ENCODE data around the gene D2HGDH. TPM values are rescaled to one million over a fixed set of nuclear protein-coding genes. Genes with fewer than 3 reads are reported as not detected.

Gene D2HGDH
- total and polyA plus RNA-seq, 2 donors from 2014 or later: 37.0 to 49.3 TPM

Other genes starting within 250 kb of the D2HGDH start
- gene STK25, start 226.0 kb upstream of the D2HGDH start, total RNA-seq: 151 TPM
- 119 TPM for gene STK25, start 226.0 kb upstream of the D2HGDH start, polyA plus RNA-seq (ENCODE audit: insufficient read depth, low read depth, low replicate concordance)
- 28.8 TPM for gene BOK, start 175.9 kb upstream of the D2HGDH start, total RNA-seq
- 22.9 TPM for gene BOK, start 175.9 kb upstream of the D2HGDH start, polyA plus RNA-seq (ENCODE audit: insufficient read depth, low read depth, low replicate concordance)
- gene THAP4, start 97.5 kb upstream of the D2HGDH start, total RNA-seq: 68.0 TPM
- 184 TPM for gene THAP4, start 97.5 kb upstream of the D2HGDH start, polyA plus RNA-seq (ENCODE audit: insufficient read depth, low read depth, low replicate concordance)
- 81.0 TPM for gene ATG4B, start 96.9 kb upstream of the D2HGDH start, total RNA-seq
- gene ATG4B, start 96.9 kb upstream of the D2HGDH start, polyA plus RNA-seq (ENCODE audit: insufficient read depth, low read depth, low replicate concordance): 56.6 TPM
- gene DTYMK, start 47.8 kb upstream of the D2HGDH start, total RNA-seq: 19.0 TPM
- 27.1 TPM for gene DTYMK, start 47.8 kb upstream of the D2HGDH start, polyA plus RNA-seq (ENCODE audit: insufficient read depth, low read depth, low replicate concordance)
- 27.3 TPM for gene ING5, start 32.6 kb upstream of the D2HGDH start, total RNA-seq
- gene ING5, start 32.6 kb upstream of the D2HGDH start, polyA plus RNA-seq (ENCODE audit: insufficient read depth, low read depth, low replicate concordance): 37.7 TPM
- gene GAL3ST2, start 42.2 kb downstream of the D2HGDH start, total RNA-seq: 0.19 TPM
- gene GAL3ST2, start 42.2 kb downstream of the D2HGDH start, polyA plus RNA-seq (ENCODE audit: insufficient read depth, low read depth, low replicate concordance): 0.39 TPM
- gene NEU4, start 74.6 kb downstream of the D2HGDH start, total RNA-seq: 0.76 TPM
- 2.8 TPM for gene NEU4, start 74.6 kb downstream of the D2HGDH start, polyA plus RNA-seq (ENCODE audit: insufficient read depth, low read depth, low replicate concordance)
- gene PDCD1, start 124.3 kb downstream of the D2HGDH start, total RNA-seq: 1.6 TPM
- gene PDCD1, start 124.3 kb downstream of the D2HGDH start, polyA plus RNA-seq (ENCODE audit: insufficient read depth, low read depth, low replicate concordance): 0.49 TPM
- gene RTP5, start 135.1 kb downstream of the D2HGDH start, total RNA-seq: 0.13 TPM
- not detected for gene RTP5, start 135.1 kb downstream of the D2HGDH start, polyA plus RNA-seq (ENCODE audit: insufficient read depth, low read depth, low replicate concordance)

All from kidney (tissue), 2 donors.